VCaP (cell line): ENCODE results near the gene SMIM38.

ENCODE experiments used
- H3K27ac ChIP-seq: fragments of 450-650 bp; 2 replicates; pipeline ENCODE4 v1.5.1; 2017
- CTCF ChIP-seq: fragments of 450-650 bp; conservative IDR thresholded peaks from 2 replicates; pipeline ENCODE4 v1.5.1; 2017; ENCODE audit warnings: mild to moderate bottlenecking, moderate library complexity

The SMIM38 gene

GRCh38 chr11:69159150-69159852 lies 3.6 kb downstream of the SMIM38 start:
- no peak overlapping the region for H3K27ac ChIP-seq
- no peak for TF ChIP-seq CTCF

- no peak overlapping the region for H3K27ac ChIP-seq
- no peak for TF ChIP-seq CTCF
These were observed 4.8 kb downstream of the SMIM38 start for GRCh38 chr11:69160296-69161116.

GRCh38 chr11:69161117-69161407 lies 5.3 kb downstream of the SMIM38 start:
- no peak for TF ChIP-seq CTCF
- no peak overlapping the region for H3K27ac ChIP-seq

GRCh38 chr11:69162505-69162904 lies 6.8 kb downstream of the SMIM38 start:
- H3K27ac ChIP-seq = no peak overlapping the region
- no peak for TF ChIP-seq CTCF

GRCh38 chr11:69163842-69164241 lies 8.1 kb downstream of the SMIM38 start:
- no peak for TF ChIP-seq CTCF
- H3K27ac ChIP-seq = no peak overlapping the region

- no peak for TF ChIP-seq CTCF
- H3K27ac ChIP-seq = no peak overlapping the region
These were observed 9.1 kb downstream of the SMIM38 start for GRCh38 chr11:69164824-69165223.

- no peak for TF ChIP-seq CTCF
- H3K27ac ChIP-seq = no peak overlapping the region
These were observed 10.0 kb downstream of the SMIM38 start for GRCh38 chr11:69165775-69166174.
